Measurements from ENCODE around the gene LTBP2. TPM values are rescaled to one million over a fixed set of nuclear protein-coding genes. Genes with fewer than 3 reads are reported as not detected.

Gene LTBP2
- total and polyA plus RNA-seq, 2 of the 13 experiments (the other 11 are each of a cell fraction or from before 2014, with no cell fraction given): 0.20 to 0.41 TPM

- Histone ChIP-seq H3K4me1 (ENCODE audit: insufficient read depth, low read length) (peaks cover 36% of the 10 kb centered on the region), H3K79me2 (ENCODE audit: insufficient read depth, low read length) (no peaks in the 10 kb centered on the region), H3K36me3 (replicated peaks in 1 of 2; ENCODE audit: control insufficient read depth in 1 of 2, insufficient read depth in 2 of 2, low read length in 2 of 2) (no peaks in the 10 kb centered on the region), H3K9ac (ENCODE audit: insufficient read depth, low read depth, low read length) (no peak overlapping the region), H3K4me3 (replicated peaks in 1 of 3; ENCODE audit: insufficient read depth in 1 of 3, low read depth in 2 of 3, low read length in 3 of 3) (no peak overlapping the region), H3K4me2 (ENCODE audit: low read depth, low read length) (no peak overlapping the region), H3K27ac (ENCODE audit: extremely low read length, insufficient read depth, low read length) (no peak overlapping the region), H4K20me1 (ENCODE audit: insufficient read depth, low read length) (no peaks in the 10 kb centered on the region), H2AFZ (ENCODE audit: low read length) (no peak overlapping the region), H3K27me3 (ENCODE audit: control insufficient read depth in 1 of 2, insufficient read depth in 2 of 2, low read length in 2 of 2) (peaks cover 0 to 32% of the 10 kb centered on the region in 2 experiments; a peak in 2 of 5 replicates), H3K9me3 (ENCODE audit: low read length) (no peaks in the 10 kb centered on the region)
- CTCF ChIA-PET (ENCODE audit: low intra/inter-chr PET ratio, low total read pairs): no interaction called here
- intact Hi-C loops (cut with micrococcal nuclease; ENCODE audit: unreplicated experiment) (no loop called here), in situ Hi-C loops (cut with HindIII; ENCODE audit: extremely low pct_ligation_motif_present, low pct_unique_long_range_greater_than_20kb) (no loop called here)
- BruUV-seq (replicated peaks): no TSS peak
- FAIRE-seq (no peak), ATAC-seq (no peak), DNase-seq (ENCODE audit: low spot score) (no peak)
- 46% methylated on average over 3 of the region's 3 CpGs for WGBS (ENCODE audit: low lambda C conversion rate)
- TF ChIP-seq ZNF691 (CRISPR knock-in tag; IDR thresholded peaks at IDR 0.05; ENCODE audit: borderline replicate concordance, low read depth) (no peak), ZBTB43 (CRISPR knock-in tag; conservative IDR thresholded peaks at IDR 0.05) (no peak)
- POLR2A ChIA-PET: no interaction called here
These were observed 43.7 kb downstream of the LTBP2 start for GRCh38 chr14:74568380-74568649.

GRCh38 chr14:74567646-74568379, 44.2 kb downstream of the LTBP2 start:
- DNase-seq (ENCODE audit: low spot score) (no peak), ATAC-seq (no peak), FAIRE-seq (no peak)
- in situ Hi-C loops (cut with HindIII; ENCODE audit: extremely low pct_ligation_motif_present, low pct_unique_long_range_greater_than_20kb): no loop called here
- 55% methylated on average over 16 of the region's 21 CpGs for WGBS (ENCODE audit: low lambda C conversion rate)
- H3K36me3 ChIP-seq (replicated peaks in 1 of 2; ENCODE audit: control insufficient read depth in 1 of 2, insufficient read depth in 2 of 2, low read length in 2 of 2): no peaks in the 10 kb centered on the region
- H3K9me3 ChIP-seq (ENCODE audit: low read length): no peaks in the 10 kb centered on the region
- POLR2A ChIA-PET: no interaction called here
- H3K4me2 ChIP-seq (ENCODE audit: low read depth, low read length): no peak overlapping the region
- H3K4me3 ChIP-seq (replicated peaks in 1 of 3; ENCODE audit: insufficient read depth in 1 of 3, low read depth in 2 of 3, low read length in 3 of 3): no peak overlapping the region
- no peak overlapping the region for H3K9ac ChIP-seq (ENCODE audit: insufficient read depth, low read depth, low read length)
- no peaks in the 10 kb centered on the region for H4K20me1 ChIP-seq (ENCODE audit: insufficient read depth, low read length)
- peaks cover 0 to 27% of the 10 kb centered on the region in 2 experiments; a peak in 2 of 5 replicates for H3K27me3 ChIP-seq (ENCODE audit: control insufficient read depth in 1 of 2, insufficient read depth in 2 of 2, low read length in 2 of 2)
- H3K27ac ChIP-seq (ENCODE audit: extremely low read length, insufficient read depth, low read length): no peak overlapping the region
- BruUV-seq (replicated peaks): no TSS peak
- intact Hi-C loops (cut with micrococcal nuclease; ENCODE audit: unreplicated experiment): no loop called here
- H3K79me2 ChIP-seq (ENCODE audit: insufficient read depth, low read length): no peaks in the 10 kb centered on the region
- no peak overlapping the region for H2AFZ ChIP-seq (ENCODE audit: low read length)
- H3K4me1 ChIP-seq (ENCODE audit: insufficient read depth, low read length): peaks cover 41% of the 10 kb centered on the region
- CTCF ChIA-PET (ENCODE audit: low intra/inter-chr PET ratio, low total read pairs): no interaction called here
- TF ChIP-seq ZNF615 (CRISPR knock-in tag; IDR thresholded peaks at IDR 0.05; ENCODE audit: borderline replicate concordance) (no peak), SMC3 (IDR thresholded peaks at IDR 0.05; ENCODE audit: low read length) (no peak), ZNF775 (CRISPR knock-in tag; IDR thresholded peaks at IDR 0.05; ENCODE audit: borderline replicate concordance) (no peak), ZNF34 (CRISPR knock-in tag; IDR thresholded peaks at IDR 0.05; ENCODE audit: borderline replicate concordance) (no peak), AGO2 (optimal IDR thresholded peaks at IDR 0.05; ENCODE audit: low read depth, low read length) (no peak), ZNF552 (CRISPR knock-in tag; IDR thresholded peaks at IDR 0.05; ENCODE audit: borderline replicate concordance) (no peak), MED1 (CRISPR knock-in tag; IDR thresholded peaks at IDR 0.05) (no peak), MAFK (conservative IDR thresholded peaks at IDR 0.05 in 1 of 2, IDR thresholded peaks at IDR 0.05 in 1 of 2; ENCODE audit: low read length in 2 of 2) (no peak), THRA (CRISPR knock-in tag; IDR thresholded peaks at IDR 0.05; ENCODE audit: borderline replicate concordance) (no peak), ZSCAN30 (CRISPR knock-in tag; IDR thresholded peaks at IDR 0.05) (no peak)

Data from HepG2 (cell line).